Endothelial cell of hepatic sinusoid (primary cell): ENCODE measurements around the gene BCAT1.

Experiments used
- in situ Hi-C: cut with HindIII; loops from 2 replicates; pipeline ENCODE4 v1.10.0; 2017; ENCODE audit warnings: low sequenced_read_pairs

BCAT1 gene

DNA sequence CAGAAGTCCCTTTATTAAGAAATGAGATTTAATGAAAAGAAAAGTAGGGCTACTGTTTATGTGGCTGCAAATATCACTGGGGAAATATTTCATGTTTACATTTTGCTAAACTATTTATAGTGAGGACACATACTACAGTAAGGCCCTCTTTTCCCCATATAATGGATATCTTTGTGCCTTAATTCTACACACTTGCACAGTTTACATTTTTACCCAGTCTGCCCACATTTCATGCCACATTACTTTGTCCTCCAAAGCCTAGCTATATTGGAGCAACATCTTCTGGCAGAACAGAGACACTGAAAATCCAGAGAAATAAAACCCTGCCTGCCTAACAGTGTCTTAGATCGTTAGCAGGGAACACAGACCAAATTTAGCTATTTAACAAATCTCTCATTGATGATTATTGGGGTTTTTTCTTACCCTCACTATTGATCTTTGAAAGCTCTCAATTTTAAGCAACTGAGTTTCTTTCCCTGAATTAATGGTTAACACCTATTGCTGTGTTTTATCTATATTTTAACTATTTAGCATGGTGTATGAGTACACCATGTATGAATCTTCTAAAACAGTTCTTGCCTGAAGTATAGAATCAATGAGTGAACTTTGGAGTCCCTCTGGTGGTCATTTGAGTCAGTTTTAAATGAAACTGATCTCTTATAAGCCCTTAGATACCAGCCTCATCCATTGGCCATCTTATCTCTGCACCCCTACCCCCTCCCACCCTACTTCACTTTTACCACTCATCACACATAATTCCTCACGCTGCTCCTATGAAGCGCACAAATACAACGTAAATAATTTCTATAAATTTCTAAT lies 170.2 kb downstream of the BCAT1 start:
- in situ Hi-C loops, result no loop called here

- in situ Hi-C loops, result no loop called here
These were observed 171.5 kb downstream of the BCAT1 start for GRCh38 chr12:24777359-24777758.

DNA sequence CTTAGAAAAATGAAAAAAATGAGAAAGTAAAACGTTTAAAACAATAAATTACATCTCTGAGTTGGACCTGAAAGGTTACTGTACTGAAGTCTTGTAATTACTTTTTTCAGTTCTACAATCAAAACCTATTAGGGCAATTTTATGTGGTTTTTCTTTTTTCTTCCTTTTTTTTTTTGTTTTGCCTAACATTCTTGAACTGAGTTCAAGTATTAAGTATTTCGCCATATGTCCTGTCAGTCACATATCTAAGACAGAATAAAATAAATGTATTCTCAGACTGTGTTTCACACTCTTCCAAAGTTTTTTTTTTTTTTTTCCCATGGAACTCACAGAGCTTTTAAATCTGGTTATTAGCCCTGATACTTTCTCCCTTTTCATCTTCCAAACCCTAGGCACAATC lies 172.0 kb downstream of the BCAT1 start:
- in situ Hi-C loops, result no loop called here

DNA sequence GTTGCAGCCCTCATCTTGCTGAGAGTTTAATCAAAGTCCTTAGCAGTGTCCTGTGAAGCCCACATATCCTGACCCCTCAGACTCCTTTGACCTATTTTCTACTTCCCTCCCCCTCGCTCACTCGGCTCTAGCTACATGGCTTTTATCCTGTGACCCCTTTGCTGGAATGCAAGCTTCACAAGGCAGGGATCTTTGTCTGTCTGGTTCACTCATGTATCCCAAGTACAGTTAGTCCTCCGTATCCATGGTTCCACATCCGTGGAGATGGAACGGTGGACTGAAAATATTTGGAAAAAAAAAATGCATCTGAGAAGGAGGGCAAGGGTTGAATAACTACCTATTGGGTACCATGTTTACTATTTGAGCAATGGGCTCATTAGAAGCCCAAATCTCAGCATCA lies 173.8 kb downstream of the BCAT1 start:
- in situ Hi-C loops, result no loop called here

GRCh38 chr12:24773996-24774395 lies 174.9 kb downstream of the BCAT1 start:
- in situ Hi-C loops, result no loop called here

- in situ Hi-C loops, result no loop called here
These were observed 176.1 kb downstream of the BCAT1 start for GRCh38 chr12:24772813-24773212.

DNA sequence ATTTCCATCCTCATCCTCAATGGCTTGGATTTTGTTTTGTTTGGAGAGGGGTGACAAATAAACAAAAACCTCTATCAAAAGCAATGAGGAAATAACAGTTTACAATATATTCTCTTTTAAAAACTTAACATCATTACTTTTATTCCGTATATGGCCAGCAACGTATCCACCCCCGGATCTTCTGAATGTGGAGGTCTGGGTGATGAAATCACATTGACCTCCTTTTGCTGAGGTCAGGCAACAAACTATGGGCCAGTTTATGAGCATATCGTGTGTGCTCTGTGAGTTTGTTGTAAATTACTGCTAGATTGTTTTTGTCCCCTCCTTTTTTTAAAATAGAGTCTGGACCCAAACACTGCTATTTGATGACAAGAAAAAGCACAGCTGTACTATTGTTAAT lies 178.1 kb downstream of the BCAT1 start:
- in situ Hi-C loops, result no loop called here

- in situ Hi-C loops, result no loop called here
These were observed 178.6 kb downstream of the BCAT1 start for GRCh38 chr12:24770334-24770733.

- in situ Hi-C loops, result no loop called here
These were observed 179.2 kb downstream of the BCAT1 start for GRCh38 chr12:24769682-24770081.

DNA sequence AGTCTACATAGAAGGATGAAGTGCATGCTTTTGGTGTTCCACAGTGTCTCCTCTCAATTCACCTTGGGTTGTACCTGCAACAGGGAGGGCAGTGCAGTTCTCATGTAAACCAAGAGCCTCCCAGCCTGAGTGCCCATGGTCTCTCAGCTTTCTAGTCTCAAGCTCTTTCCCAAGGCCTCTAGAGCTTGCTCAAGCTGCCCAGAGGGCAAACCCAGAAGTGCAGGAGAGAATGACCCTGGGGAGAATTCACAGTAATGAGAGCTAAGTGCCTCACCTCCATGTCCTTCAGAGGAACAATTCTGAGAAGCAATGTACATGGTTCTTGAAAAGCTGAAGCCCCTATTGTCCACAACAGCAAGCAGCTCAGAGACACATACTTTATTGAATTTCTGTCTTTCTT lies 180.5 kb downstream of the BCAT1 start:
- in situ Hi-C loops, result no loop called here

DNA sequence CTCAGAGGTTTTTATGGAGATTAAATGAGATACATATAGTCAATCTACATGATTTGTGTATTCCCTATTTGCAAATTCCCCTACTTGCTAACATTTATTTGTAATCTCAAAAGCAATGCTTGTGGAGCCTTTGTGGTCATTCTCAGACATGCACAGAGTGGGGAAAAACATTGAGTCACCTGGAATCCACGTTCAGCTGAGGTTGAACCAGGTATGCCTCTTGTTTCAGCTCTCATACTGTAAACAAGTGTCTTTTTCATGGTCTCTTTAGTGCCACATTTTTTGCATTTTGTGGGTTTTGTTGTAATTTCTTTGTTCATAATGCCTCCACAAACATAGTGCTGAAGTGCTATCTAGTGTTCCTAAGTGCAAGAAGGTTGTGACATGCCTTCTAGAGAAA lies 181.9 kb downstream of the BCAT1 start:
- in situ Hi-C loops, result no loop called here

DNA sequence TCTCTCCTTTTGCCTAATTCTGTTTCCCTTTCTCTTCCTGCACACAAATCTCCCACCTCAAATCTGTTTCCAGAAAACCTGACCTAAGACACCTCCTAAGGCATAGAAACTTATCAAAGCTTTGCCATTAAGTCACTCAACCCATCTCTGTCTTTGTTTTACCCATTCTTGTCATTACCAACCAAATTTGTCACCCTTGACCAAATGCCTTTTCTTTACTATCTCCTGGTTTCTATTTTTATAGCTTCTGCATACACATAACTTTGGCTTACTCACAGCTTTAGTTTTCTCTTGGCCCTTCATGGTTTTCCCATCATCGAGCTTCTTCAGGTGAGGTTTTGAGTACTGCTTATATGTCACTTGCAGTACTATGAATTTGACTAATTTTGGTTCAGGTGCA lies 184.2 kb downstream of the BCAT1 start:
- in situ Hi-C loops, result no loop called here

DNA sequence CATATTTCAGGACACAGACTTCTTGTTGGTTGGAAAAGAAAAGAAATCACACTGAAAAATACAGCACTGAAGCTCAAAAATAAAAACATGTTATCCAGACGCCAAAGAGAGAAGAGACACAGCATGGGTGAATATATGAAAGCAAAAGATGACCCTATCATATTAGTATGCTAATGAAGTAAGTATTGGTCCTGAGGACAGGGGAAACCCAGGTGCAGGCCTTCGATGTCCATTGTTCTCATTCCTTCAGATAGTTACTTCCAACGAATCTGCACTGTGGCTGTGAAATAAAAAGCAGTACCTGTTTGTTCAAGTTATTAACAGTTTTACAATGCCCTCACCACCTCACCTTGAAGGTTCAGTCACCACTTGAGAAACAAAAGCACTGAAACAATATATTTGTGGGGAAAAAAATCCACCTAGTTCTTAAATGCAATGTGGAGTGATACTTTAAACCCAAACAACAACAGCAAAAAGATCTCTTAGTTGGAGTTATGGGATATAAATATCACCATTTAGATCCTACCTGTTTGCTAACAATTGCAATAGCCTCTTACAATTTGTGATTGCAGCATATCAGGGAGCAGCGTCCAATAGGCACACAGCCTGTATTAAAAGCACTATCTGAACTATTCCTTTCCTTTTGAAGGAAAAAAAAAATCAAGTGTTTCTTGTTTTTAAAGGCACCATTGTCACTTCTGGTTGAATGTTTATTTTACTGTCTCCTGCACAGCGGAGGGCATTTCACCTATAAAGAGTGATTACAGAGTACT lies 188.1 kb downstream of the BCAT1 start:
- in situ Hi-C loops, result no loop called here

- in situ Hi-C loops, result no loop called here
These were observed 188.7 kb downstream of the BCAT1 start for GRCh38 chr12:24760162-24760561.
